Measurements from ENCODE around the gene IMPACT. TPM values are rescaled to one million over a fixed set of nuclear protein-coding genes. Genes with fewer than 3 reads are reported as not detected.

IMPACT gene
- total RNA-seq, 4 donors from 2014 or later, result 10.0 to 38.5 (median 20.1) TPM

DNA sequence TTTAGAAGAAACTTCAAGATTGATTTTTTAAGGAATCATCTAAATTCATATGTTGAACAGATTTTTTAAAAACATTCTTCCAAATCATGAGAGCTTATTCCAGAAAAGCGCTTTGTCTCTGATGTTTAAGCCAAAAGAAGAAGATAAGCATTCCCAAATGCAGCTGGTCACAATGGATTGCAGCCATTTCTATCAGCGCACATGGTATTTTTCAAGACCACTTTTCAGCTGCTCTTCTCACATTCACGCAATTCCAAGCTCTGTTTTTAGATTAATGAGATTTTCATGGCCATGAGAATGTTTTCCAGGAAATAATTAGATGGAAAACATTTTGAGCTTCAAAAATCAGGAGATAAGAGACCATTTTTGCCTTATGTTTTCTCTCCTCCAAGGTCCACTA is 37.5 kb upstream of the IMPACT start:
- H3K27me3 ChIP-seq, result no peaks in the 10 kb centered on the region
- 79 to 84% methylated on average over 3 of the region's 3 CpGs for WGBS, 2 donors
- H3K9me3 ChIP-seq, result no peaks in the 10 kb centered on the region

DNA sequence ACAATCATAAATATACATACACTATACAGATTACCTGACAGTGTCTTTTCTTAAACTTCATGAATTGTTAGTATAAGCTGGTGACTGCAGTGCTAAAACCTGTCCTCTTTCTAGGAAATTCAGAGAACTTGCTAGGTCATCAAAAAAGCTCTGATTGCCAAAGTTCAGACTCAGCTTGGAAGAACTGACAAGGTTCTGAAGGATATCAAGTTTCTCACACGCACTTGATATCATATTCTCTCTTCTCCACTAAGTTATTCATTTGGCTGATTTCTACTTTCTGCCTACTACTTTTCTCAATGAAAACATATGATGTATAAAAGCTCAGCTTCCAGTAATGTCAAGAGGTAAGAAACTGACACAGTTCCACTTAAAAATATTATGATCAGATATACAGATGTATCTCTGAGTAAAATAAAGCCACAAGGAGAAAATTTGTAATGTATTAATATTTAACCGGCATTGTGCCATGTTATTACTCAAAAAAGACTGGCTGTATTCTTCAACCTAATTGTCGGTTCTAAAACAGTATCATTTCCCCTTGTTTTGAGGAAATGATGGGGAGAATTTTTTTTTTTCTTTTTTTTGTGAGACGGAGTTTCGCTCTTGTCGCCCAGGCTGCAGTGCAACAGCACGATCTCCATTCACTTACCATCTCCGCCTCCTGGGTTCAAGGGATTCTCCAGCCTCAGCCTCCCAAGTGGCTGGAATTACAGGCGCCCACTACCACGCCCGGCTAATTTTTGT is 31.2 kb upstream of the IMPACT start:
- no peak for DNase-seq
- H3K4me3 ChIP-seq, result no peak overlapping the region
- peaks cover 11 to 46% (median 26%) of the 10 kb centered on the region in 3 donors for H3K4me1 ChIP-seq
- no peak overlapping the region for H3K27ac ChIP-seq
- H3K36me3 ChIP-seq, result no peaks in the 10 kb centered on the region
- no peaks in the 10 kb centered on the region for H3K9me3 ChIP-seq
- intact Hi-C loops (cut with DNase I), result no loop called here
- 71 to 81% methylated on average over 11 of the region's 11 CpGs for WGBS, 2 donors
- peaks cover 0 to 4% (median 0%) of the 10 kb centered on the region in 4 donors for H3K27me3 ChIP-seq
- no peak for TF ChIP-seq POLR2A (IDR thresholded peaks at IDR 0.05)
- TF ChIP-seq, protein P1, sequence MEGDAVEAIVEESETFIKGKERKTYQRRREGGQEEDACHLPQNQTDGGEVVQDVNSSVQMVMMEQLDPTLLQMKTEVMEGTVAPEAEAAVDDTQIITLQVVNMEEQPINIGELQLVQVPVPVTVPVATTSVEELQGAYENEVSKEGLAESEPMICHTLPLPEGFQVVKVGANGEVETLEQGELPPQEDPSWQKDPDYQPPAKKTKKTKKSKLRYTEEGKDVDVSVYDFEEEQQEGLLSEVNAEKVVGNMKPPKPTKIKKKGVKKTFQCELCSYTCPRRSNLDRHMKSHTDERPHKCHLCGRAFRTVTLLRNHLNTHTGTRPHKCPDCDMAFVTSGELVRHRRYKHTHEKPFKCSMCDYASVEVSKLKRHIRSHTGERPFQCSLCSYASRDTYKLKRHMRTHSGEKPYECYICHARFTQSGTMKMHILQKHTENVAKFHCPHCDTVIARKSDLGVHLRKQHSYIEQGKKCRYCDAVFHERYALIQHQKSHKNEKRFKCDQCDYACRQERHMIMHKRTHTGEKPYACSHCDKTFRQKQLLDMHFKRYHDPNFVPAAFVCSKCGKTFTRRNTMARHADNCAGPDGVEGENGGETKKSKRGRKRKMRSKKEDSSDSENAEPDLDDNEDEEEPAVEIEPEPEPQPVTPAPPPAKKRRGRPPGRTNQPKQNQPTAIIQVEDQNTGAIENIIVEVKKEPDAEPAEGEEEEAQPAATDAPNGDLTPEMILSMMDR (IDR thresholded peaks at IDR 0.05), result no peak

More for the DNA sequence above, 37.5 kb upstream of the IMPACT start:
- H3K4me3 ChIP-seq, result no peak overlapping the region
- intact Hi-C loops (cut with DNase I), result no loop called here
- no peak overlapping the region for H3K27ac ChIP-seq
- no peak for DNase-seq
- H3K36me3 ChIP-seq, result no peaks in the 10 kb centered on the region
- no peaks in the 10 kb centered on the region for H3K4me1 ChIP-seq
- TF ChIP-seq, protein P1 (IDR thresholded peaks at IDR 0.05), result no peak
- TF ChIP-seq POLR2A (IDR thresholded peaks at IDR 0.05), result no peak

DNA sequence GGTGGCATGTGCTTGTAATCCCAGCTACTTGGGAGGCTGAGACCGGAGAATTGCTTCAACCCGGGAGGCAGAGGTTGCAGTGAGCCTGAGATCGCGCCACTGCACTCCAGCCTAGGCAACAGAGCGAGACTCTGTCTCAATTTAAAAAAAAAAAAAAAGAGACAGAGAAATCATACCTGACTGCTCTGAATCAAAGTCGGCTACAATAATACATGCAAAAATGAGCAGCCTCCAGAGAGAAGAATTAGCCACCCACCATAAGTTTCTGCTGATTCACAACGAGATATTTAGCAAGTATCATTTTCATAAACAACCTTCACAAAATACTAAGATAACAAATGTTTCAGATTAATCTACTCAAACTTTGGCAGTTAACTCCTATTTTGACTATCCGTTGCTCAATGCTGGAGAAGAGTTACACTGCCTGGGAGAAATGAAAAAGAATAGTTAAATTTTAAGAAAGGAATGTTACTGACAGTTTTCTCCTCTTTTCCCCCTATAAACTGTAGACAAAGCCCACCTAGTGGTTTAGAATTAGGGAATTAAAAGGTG is 30.3 kb upstream of the IMPACT start:
- 56 to 59% methylated on average over 8 of the region's 8 CpGs for WGBS, 2 donors
- peak overlapping the region in 1 of 4 donors; percentile 92 for H3K27ac ChIP-seq
- intact Hi-C loops (cut with DNase I), result no loop called here
- no peaks in the 10 kb centered on the region for H3K9me3 ChIP-seq
- H3K4me3 ChIP-seq, result peak overlapping the region in 3 of 4 donors; percentile 77 to 98 (median 79)
- no peaks in the 10 kb centered on the region for H3K36me3 ChIP-seq
- no peak for DNase-seq
- TF ChIP-seq POLR2A (IDR thresholded peaks at IDR 0.05), result no peak
- TF ChIP-seq, protein P1 (IDR thresholded peaks at IDR 0.05), result no peak
- peaks cover 11 to 53% (median 26%) of the 10 kb centered on the region in 3 donors for H3K4me1 ChIP-seq
- H3K27me3 ChIP-seq, result peaks cover 0 to 4% (median 0%) of the 10 kb centered on the region in 4 donors

DNA sequence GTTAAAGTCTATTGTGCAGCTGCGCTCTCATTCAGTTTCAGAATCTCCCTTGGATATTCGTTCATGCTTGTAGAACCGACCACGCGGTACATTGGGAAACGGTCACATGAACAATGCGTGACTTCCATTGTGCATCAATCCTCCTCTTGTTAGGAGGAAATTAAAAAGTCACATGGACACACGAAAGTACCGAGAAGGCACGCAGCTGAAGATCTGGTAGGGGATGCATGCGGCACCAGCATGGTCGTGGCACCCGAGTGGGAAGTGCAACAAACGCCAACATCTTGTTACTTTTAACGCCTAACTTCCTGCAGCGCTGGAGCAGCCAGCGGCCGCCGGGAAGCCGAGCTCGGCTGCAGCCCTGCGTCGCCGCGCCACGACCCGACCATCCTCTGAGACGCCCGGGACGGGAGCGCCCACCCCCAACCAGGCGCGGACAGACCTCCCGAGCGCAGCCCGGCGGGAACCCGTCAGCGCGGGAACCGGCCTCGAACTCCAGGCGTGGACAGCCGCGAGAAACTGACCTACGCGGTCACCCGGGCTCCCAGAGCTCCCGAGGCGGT is 29.3 kb upstream of the IMPACT start:
- WGBS, 2 donors, result 0 to 2% methylated on average over 7 to 10 of the region's 50 CpGs
- TF ChIP-seq POLR2A (IDR thresholded peaks at IDR 0.05), result no peak
- TF ChIP-seq, protein P1 (IDR thresholded peaks at IDR 0.05), result no peak
- intact Hi-C loops (cut with DNase I), result no loop called here
- Histone ChIP-seq H3K36me3 (no peaks in the 10 kb centered on the region), H3K9me3 (no peaks in the 10 kb centered on the region), H3K27me3 (peaks cover 0 to 4% (median 0%) of the 10 kb centered on the region in 4 donors), H3K4me3 (peak overlapping the region; percentile 55 to 98 (median 78)), H3K4me1 (peaks cover 11 to 53% (median 26%) of the 10 kb centered on the region in 3 donors), H3K27ac (peak overlapping the region; percentile 80 to 97 (median 92))
- DNase-seq, result peak; percentile 2

Data from esophagus squamous epithelium (tissue), 5 donors.